Measurements from ENCODE around the gene PSMB2.
"Not testable (repeated sequence)": the region's sequence is repeated elsewhere in the genome, so short reads cannot be mapped to it uniquely, and the experiment has no call there.

- TF ChIP-seq CSDC2 (CRISPR knock-in tag; IDR thresholded peaks at IDR 0.05); CREB5 (CRISPR knock-in tag; IDR thresholded peaks at IDR 0.05; ENCODE audit: low read depth); ZFP3 (CRISPR knock-in tag; IDR thresholded peaks at IDR 0.05); POU6F1 (CRISPR knock-in tag; IDR thresholded peaks at IDR 0.05; ENCODE audit: borderline replicate concordance, low read depth); PATZ1 (CRISPR knock-in tag; IDR thresholded peaks at IDR 0.05; ENCODE audit: borderline replicate concordance); ZNF70 (CRISPR knock-in tag; IDR thresholded peaks at IDR 0.05); ARNTL (CRISPR knock-in tag; IDR thresholded peaks at IDR 0.05; ENCODE audit: borderline replicate concordance, low read depth); OSR1 (CRISPR knock-in tag; IDR thresholded peaks at IDR 0.05); SNAI2 (CRISPR knock-in tag; IDR thresholded peaks at IDR 0.05): not testable (repeated sequence)
These were observed 64.6 kb downstream of the PSMB2 start for GRCh38 chr1:35576766-35577070.

Data from SK-N-SH treated with all-trans-retinoic acid at 6 μM for 48 hours (cell line).